ENCODE measurements around the gene BICC1. TPM values are rescaled to one million over a fixed set of nuclear protein-coding genes. Genes with fewer than 3 reads are reported as not detected.

BICC1 gene
- total and polyA plus RNA-seq, 4 donors = 0.82 to 6.1 (median 4.5) TPM

DNA sequence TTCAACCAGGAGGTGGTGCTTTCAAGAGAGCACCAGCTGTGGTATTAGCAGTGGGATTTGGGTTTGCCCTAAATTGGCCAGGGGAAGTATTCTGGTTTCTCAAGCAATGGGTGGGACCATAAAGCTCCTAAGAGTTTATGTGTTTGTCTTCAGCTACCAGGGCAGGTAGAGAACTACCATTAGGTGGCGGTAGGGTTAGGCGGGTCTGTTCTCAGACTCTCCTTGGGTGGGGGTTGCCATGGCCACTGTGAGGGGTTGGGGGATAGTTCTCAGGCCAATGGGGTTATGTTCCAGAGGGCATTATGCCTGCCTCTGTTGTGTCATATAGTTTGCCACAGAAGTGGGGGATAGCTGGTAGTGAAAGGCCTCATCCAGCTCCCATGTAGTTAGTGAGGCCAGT is 47.7 kb upstream of the BICC1 start:
- no peak overlapping the region for H3K4me3 ChIP-seq (ENCODE audit: low read depth in 1 of 3, low read length in 3 of 3)
- no peaks in the 10 kb centered on the region for H3K9me3 ChIP-seq (ENCODE audit: control insufficient read depth in 4 of 4, low read length in 3 of 4)
- no peaks in the 10 kb centered on the region for H3K27me3 ChIP-seq (ENCODE audit: control insufficient read depth in 4 of 4, insufficient read depth in 4 of 4, low read length in 3 of 4)
- no peak overlapping the region for H3K27ac ChIP-seq (ENCODE audit: low read depth in 1 of 2, low read length in 2 of 2)
- TF ChIP-seq HNF4A (conservative IDR thresholded peaks at IDR 0.05) = no peak
- no peak for TF ChIP-seq EGR1 (IDR thresholded peaks at IDR 0.05; ENCODE audit: low read depth in 2 of 2)
- TF ChIP-seq TAF1 (conservative IDR thresholded peaks at IDR 0.05) = no peak
- TF ChIP-seq HNF4G (IDR thresholded peaks at IDR 0.05) = no peak
- WGBS = 96% methylated on average over 2 of the region's 2 CpGs
- H3K4me1 ChIP-seq (ENCODE audit: control insufficient read depth in 4 of 4, insufficient read depth in 4 of 4, low read length in 3 of 4) = peaks cover 3 to 7% (median 5%) of the 10 kb centered on the region in 4 donors
- DNase-seq (ENCODE audit: low spot score) = no peak
- H3K9ac ChIP-seq (ENCODE audit: low read depth in 1 of 2, low read length in 2 of 2) = no peak overlapping the region
- no peaks in the 10 kb centered on the region for H3K36me3 ChIP-seq (ENCODE audit: control insufficient read depth in 4 of 4, insufficient read depth in 3 of 4, low read depth in 1 of 4, low read length in 3 of 4)

DNA sequence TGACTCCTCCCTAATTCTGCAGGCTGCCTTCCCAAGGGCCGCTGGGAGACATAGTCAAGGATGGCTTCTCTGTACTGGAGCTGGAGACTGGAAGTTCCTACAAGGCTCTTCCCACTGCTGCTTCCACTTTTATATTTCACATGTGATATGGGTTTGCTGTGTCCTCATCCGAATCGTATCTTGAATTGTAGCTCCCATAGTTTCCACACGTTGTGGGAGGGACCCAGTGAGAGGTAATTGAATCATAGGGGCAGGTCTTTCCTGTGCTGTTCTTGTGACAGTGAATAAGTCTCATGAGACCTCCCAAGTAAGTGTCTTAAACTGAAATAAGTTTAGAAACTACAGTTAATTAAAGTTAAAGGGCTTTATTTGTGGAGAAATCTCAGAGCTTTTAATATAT is 47.0 kb upstream of the BICC1 start:
- no peaks in the 10 kb centered on the region for H3K9me3 ChIP-seq (ENCODE audit: control insufficient read depth in 4 of 4, low read length in 3 of 4)
- WGBS = 64% methylated on average over 4 of the region's 4 CpGs

More for the DNA sequence above, 47.0 kb upstream of the BICC1 start:
- Histone ChIP-seq H3K4me1 (ENCODE audit: control insufficient read depth in 4 of 4, insufficient read depth in 4 of 4, low read length in 3 of 4) (peaks cover 3 to 7% (median 5%) of the 10 kb centered on the region in 4 donors), H3K27me3 (ENCODE audit: control insufficient read depth in 4 of 4, insufficient read depth in 4 of 4, low read length in 3 of 4) (no peaks in the 10 kb centered on the region), H3K36me3 (ENCODE audit: control insufficient read depth in 4 of 4, insufficient read depth in 3 of 4, low read depth in 1 of 4, low read length in 3 of 4) (no peaks in the 10 kb centered on the region), H3K27ac (ENCODE audit: low read depth in 1 of 2, low read length in 2 of 2) (no peak overlapping the region), H3K4me3 (ENCODE audit: low read depth in 1 of 3, low read length in 3 of 3) (no peak overlapping the region), H3K9ac (ENCODE audit: low read depth in 1 of 2, low read length in 2 of 2) (no peak overlapping the region)
- DNase-seq (ENCODE audit: low spot score) = no peak
- TF ChIP-seq, protein P1, sequence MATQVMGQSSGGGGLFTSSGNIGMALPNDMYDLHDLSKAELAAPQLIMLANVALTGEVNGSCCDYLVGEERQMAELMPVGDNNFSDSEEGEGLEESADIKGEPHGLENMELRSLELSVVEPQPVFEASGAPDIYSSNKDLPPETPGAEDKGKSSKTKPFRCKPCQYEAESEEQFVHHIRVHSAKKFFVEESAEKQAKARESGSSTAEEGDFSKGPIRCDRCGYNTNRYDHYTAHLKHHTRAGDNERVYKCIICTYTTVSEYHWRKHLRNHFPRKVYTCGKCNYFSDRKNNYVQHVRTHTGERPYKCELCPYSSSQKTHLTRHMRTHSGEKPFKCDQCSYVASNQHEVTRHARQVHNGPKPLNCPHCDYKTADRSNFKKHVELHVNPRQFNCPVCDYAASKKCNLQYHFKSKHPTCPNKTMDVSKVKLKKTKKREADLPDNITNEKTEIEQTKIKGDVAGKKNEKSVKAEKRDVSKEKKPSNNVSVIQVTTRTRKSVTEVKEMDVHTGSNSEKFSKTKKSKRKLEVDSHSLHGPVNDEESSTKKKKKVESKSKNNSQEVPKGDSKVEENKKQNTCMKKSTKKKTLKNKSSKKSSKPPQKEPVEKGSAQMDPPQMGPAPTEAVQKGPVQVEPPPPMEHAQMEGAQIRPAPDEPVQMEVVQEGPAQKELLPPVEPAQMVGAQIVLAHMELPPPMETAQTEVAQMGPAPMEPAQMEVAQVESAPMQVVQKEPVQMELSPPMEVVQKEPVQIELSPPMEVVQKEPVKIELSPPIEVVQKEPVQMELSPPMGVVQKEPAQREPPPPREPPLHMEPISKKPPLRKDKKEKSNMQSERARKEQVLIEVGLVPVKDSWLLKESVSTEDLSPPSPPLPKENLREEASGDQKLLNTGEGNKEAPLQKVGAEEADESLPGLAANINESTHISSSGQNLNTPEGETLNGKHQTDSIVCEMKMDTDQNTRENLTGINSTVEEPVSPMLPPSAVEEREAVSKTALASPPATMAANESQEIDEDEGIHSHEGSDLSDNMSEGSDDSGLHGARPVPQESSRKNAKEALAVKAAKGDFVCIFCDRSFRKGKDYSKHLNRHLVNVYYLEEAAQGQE (IDR thresholded peaks at IDR 0.05) = no peak
- TF ChIP-seq FOXA1 (IDR thresholded peaks at IDR 0.05) = no peak
- TF ChIP-seq JUND (IDR thresholded peaks at IDR 0.05) = no peak
- TF ChIP-seq SP1 (IDR thresholded peaks at IDR 0.05) = no peak
- TF ChIP-seq, protein P2, sequence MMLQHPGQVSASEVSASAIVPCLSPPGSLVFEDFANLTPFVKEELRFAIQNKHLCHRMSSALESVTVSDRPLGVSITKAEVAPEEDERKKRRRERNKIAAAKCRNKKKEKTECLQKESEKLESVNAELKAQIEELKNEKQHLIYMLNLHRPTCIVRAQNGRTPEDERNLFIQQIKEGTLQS (IDR thresholded peaks at IDR 0.05) = no peak
- no peak for TF ChIP-seq TAF1 (conservative IDR thresholded peaks at IDR 0.05)
- TF ChIP-seq RAD21 (IDR thresholded peaks at IDR 0.05) = no peak
- TF ChIP-seq, protein P3, sequence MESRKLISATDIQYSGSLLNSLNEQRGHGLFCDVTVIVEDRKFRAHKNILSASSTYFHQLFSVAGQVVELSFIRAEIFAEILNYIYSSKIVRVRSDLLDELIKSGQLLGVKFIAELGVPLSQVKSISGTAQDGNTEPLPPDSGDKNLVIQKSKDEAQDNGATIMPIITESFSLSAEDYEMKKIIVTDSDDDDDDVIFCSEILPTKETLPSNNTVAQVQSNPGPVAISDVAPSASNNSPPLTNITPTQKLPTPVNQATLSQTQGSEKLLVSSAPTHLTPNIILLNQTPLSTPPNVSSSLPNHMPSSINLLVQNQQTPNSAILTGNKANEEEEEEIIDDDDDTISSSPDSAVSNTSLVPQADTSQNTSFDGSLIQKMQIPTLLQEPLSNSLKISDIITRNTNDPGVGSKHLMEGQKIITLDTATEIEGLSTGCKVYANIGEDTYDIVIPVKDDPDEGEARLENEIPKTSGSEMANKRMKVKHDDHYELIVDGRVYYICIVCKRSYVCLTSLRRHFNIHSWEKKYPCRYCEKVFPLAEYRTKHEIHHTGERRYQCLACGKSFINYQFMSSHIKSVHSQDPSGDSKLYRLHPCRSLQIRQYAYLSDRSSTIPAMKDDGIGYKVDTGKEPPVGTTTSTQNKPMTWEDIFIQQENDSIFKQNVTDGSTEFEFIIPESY (IDR thresholded peaks at IDR 0.05) = no peak
- TF ChIP-seq EGR1 (IDR thresholded peaks at IDR 0.05; ENCODE audit: low read depth in 2 of 2) = no peak

Data from liver (tissue), 9 donors.